Astrocyte of the cerebellum (primary cell): ENCODE data around the gene SAMD1.

ENCODE experiments used
- DNase-seq: peaks from one replicate; pipeline ENCODE4 v3.0.0-alpha.2; 2011; ENCODE audit warnings: low read depth
- H3K4me3 ChIP-seq: 2 replicates; pipeline ENCODE4 v1.5.1; 2011; ENCODE audit warnings: mild to moderate bottlenecking, low read depth, low read length, moderate library complexity
- CTCF ChIP-seq: IDR thresholded peaks from 2 replicates; pipeline ENCODE4 v1.5.1; 2012; ENCODE audit warnings: low read length, low read depth, moderate library complexity, mild to moderate bottlenecking; ENCODE audit errors: missing control alignments
- in situ Hi-C: cut with HindIII; loops from 2 replicates; pipeline ENCODE4 v1.10.0; 2017; ENCODE audit warnings: low sequenced_read_pairs

The SAMD1 gene

GRCh38 chr19:14127929-14128509 lies 37.5 kb upstream of the SAMD1 start:
- DNase-seq: no peak
- no peak for TF ChIP-seq CTCF
- H3K4me3 ChIP-seq: no peak overlapping the region
- in situ Hi-C loops: no loop called here

GRCh38 chr19:14127176-14127575 lies 36.6 kb upstream of the SAMD1 start:
- DNase-seq: no peak
- no peak for TF ChIP-seq CTCF
- in situ Hi-C loops: no loop called here
- no peak overlapping the region for H3K4me3 ChIP-seq

GRCh38 chr19:14122924-14123323 lies 32.4 kb upstream of the SAMD1 start:
- H3K4me3 ChIP-seq: no peak overlapping the region
- in situ Hi-C loops: no loop called here
- no peak for DNase-seq
- no peak for TF ChIP-seq CTCF

- no peak for TF ChIP-seq CTCF
- DNase-seq: no peak
- in situ Hi-C loops: no loop called here
- no peak overlapping the region for H3K4me3 ChIP-seq
These were observed 29.9 kb upstream of the SAMD1 start for GRCh38 chr19:14120497-14120780.

GRCh38 chr19:14119644-14120496 lies 29.3 kb upstream of the SAMD1 start:
- H3K4me3 ChIP-seq: no peak overlapping the region
- in situ Hi-C loops: no loop called here
- TF ChIP-seq CTCF: no peak
- no peak for DNase-seq

GRCh38 chr19:14119146-14119545 lies 28.6 kb upstream of the SAMD1 start:
- H3K4me3 ChIP-seq: peak overlapping the region; percentile 44
- in situ Hi-C loops: no loop called here
- TF ChIP-seq CTCF: no peak
- no peak for DNase-seq
